ENCODE measurements around the gene KRTAP13-4. TPM values are rescaled to one million over a fixed set of nuclear protein-coding genes. Genes with fewer than 3 reads are reported as not detected.

Gene KRTAP13-4
- total and polyA plus RNA-seq, 2 of the 8 experiments (the other 6 are each of a cell fraction or from before 2014, with no cell fraction given), result 1.2 TPM; not detected in 1

DNA sequence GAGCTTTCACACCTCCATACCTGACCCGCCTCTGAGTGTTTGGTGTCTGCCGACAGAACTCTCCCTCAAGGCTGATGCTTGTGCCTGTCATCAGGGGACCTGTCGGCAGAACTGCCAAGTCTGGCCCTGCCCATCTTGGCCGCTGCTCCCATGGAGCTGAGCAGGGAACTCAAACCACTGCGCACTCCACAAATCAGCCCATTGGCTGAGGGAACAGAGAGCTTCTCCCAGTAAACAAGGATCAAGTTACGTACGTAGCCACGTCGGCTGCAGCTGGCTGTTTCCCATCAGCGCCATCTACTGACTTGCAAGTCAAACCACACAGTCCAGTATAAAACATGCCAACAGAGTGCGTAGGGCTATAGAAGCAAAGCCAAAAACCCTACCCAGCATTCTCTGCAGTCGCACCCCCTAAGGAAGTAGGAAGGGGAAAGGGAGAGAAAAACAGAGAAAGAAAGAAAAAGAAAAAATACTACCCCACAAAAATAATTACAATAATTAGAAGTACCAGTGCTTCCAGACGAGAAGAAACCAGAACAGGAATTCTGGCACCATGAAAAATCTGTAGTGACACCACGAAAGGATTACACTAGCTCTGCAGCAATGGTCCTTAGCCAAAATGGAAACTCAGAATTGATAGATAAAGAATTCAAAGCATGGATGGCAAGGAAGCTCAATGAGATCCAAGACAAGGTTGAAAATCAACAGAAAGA is 21.1 kb upstream of the KRTAP13-4 start (continued):
- TF ChIP-seq TCF12 (IDR thresholded peaks at IDR 0.05; ENCODE audit: low read depth, low read length) (peak; percentile 88; the same call in 1 of the 2 replicates), POLR2A (IDR thresholded peaks at IDR 0.05; ENCODE audit: control extremely low read depth in 1 of 2, low read depth in 2 of 2, low read length in 2 of 2) (0 out of 3 replicates have a peak, but pooled peaks of 1 of the 2 experiments have one; percentile 45)

Measured in H1 (cell line).